GM19023 (cell line): ENCODE measurements around the gene ATP2B2.

ENCODE experiments used
- ATAC-seq: cut with Tn5 transposase; IDR thresholded peaks from one replicate; pipeline ENCODE4 v1.9.1; 2021; ENCODE audit warnings: mild to moderate bottlenecking, moderate library complexity; ENCODE audit not compliant: unreplicated experiment

ATP2B2 gene

GRCh38 chr3:10495614-10496013 lies 9.8 kb downstream of the ATP2B2 start:
- ATAC-seq: no peak

- no peak for ATAC-seq
These were observed 10.4 kb downstream of the ATP2B2 start for GRCh38 chr3:10495003-10495402.

- no peak for ATAC-seq
These were observed 11.2 kb downstream of the ATP2B2 start for GRCh38 chr3:10494180-10494579.

GRCh38 chr3:10493202-10493589 lies 12.2 kb downstream of the ATP2B2 start:
- ATAC-seq: no peak

GRCh38 chr3:10492364-10493201 lies 12.8 kb downstream of the ATP2B2 start:
- ATAC-seq: no peak

GRCh38 chr3:10489746-10490483 lies 15.5 kb downstream of the ATP2B2 start:
- ATAC-seq: no peak

GRCh38 chr3:10487988-10488633 lies 17.3 kb downstream of the ATP2B2 start:
- ATAC-seq: no peak

- no peak for ATAC-seq
These were observed 19.6 kb downstream of the ATP2B2 start for GRCh38 chr3:10485806-10486205.

- no peak for ATAC-seq
These were observed 20.0 kb downstream of the ATP2B2 start for GRCh38 chr3:10485380-10485779.

GRCh38 chr3:10484709-10485108 lies 20.7 kb downstream of the ATP2B2 start:
- ATAC-seq: no peak

- no peak for ATAC-seq
These were observed 21.6 kb downstream of the ATP2B2 start for GRCh38 chr3:10483686-10484345.

- ATAC-seq: no peak
These were observed 22.1 kb downstream of the ATP2B2 start for GRCh38 chr3:10483364-10483675.

GRCh38 chr3:10482631-10483363 lies 22.6 kb downstream of the ATP2B2 start:
- no peak for ATAC-seq

- ATAC-seq: no peak
These were observed 24.5 kb downstream of the ATP2B2 start for GRCh38 chr3:10480871-10481378.

GRCh38 chr3:10479311-10479710 lies 26.1 kb downstream of the ATP2B2 start:
- ATAC-seq: no peak

- no peak for ATAC-seq
These were observed 29.4 kb downstream of the ATP2B2 start for GRCh38 chr3:10475983-10476382.

- ATAC-seq: no peak
These were observed 30.5 kb downstream of the ATP2B2 start for GRCh38 chr3:10474847-10475246.

- no peak for ATAC-seq
These were observed 31.1 kb downstream of the ATP2B2 start for GRCh38 chr3:10474275-10474646.

GRCh38 chr3:10473581-10474274 lies 31.7 kb downstream of the ATP2B2 start:
- no peak for ATAC-seq

- no peak for ATAC-seq
These were observed 32.4 kb downstream of the ATP2B2 start for GRCh38 chr3:10472877-10473440.
